HepG2 (cell line): ENCODE measurements around the gene ADAMTS13. TPM values are rescaled to one million over a fixed set of nuclear protein-coding genes. Genes with fewer than 3 reads are reported as not detected.
A peak's percentile ranks its signal among the peaks of the same experiment; 100 is the strongest.

Source experiments
- ATRX ChIP-seq: sonication (generic); formaldehyde crosslinking; IDR thresholded peaks from 2 replicates; pipeline ENCODE4 v1.4.0; 2020; ENCODE audit warnings: missing genetic modification reagents, borderline replicate concordance
- FOXM1 ChIP-seq: sonication (generic); formaldehyde crosslinking; IDR thresholded peaks from 2 replicates; pipeline ENCODE4 v1.5.0; 2020; ENCODE audit warnings: missing genetic modification reagents
- HNRNPLL ChIP-seq: fragments of 200-400 bp; formaldehyde crosslinking; IDR thresholded peaks from 2 replicates; pipeline ENCODE4 v1.6.1; 2017; ENCODE audit warnings: mild to moderate bottlenecking, low read depth, low read length; ENCODE audit not compliant: poor library complexity, severe bottlenecking
- ZFP82 ChIP-seq: sonication (generic); formaldehyde crosslinking; IDR thresholded peaks from 2 replicates; pipeline ENCODE4 v1.5.1; 2020; ENCODE audit warnings: mild to moderate bottlenecking, missing genetic modification reagents, borderline replicate concordance
- ZNF234 ChIP-seq: sonication (generic); formaldehyde crosslinking; conservative IDR thresholded peaks from 2 replicates; pipeline ENCODE4 v1.5.1; 2020; ENCODE audit warnings: mild to moderate bottlenecking, missing genetic modification reagents
- ZNF878 ChIP-seq: sonication (generic); formaldehyde crosslinking; IDR thresholded peaks from 2 replicates; pipeline ENCODE4 v1.8.1; 2023; ENCODE audit warnings: mild to moderate bottlenecking, missing genetic modification reagents, moderate library complexity
- polyA plus RNA-seq, 8 experiments: library from polyadenylated mRNA; depleted of rRNA in 3 of 8; stranded (reverse) in 7 of 8; unstranded in 1 of 8; fragments of >200 nt; fragmentation: Illumina TruSeq in 4 of 8; extraction: Trizol in 4 of 8; gene quantifications; 2 replicates each; pipeline versions ENCODE4 v1.2.1 to v1.2.3, GENCODE V29; 2011 to 2016; ENCODE audit warnings: low read depth in 4 of 8, missing spikeins in 1 of 8, mixed read lengths in 1 of 8; ENCODE audit not compliant: insufficient read depth in 1 of 8
- total RNA-seq, 5 experiments: library from RNA; depleted of rRNA; stranded (reverse); fragments of >200 nt; fragmentation: Illumina TruSeq; extraction: Trizol; gene quantifications; 2 replicates each; pipeline ENCODE4 v1.2.3, GENCODE V29; 2016; ENCODE audit warnings: low read depth in 1 of 5
- TF ChIP-seq, protein P1 (sequence below): sonication (generic); formaldehyde crosslinking; IDR thresholded peaks from 2 replicates; pipeline ENCODE4 v1.4.0; 2020; ENCODE audit warnings: missing genetic modification reagents
- TF ChIP-seq, protein P2 (sequence below): sonication (generic); formaldehyde crosslinking; IDR thresholded peaks from 2 replicates; pipeline ENCODE4 v1.5.0; 2020; ENCODE audit warnings: mild to moderate bottlenecking, missing genetic modification reagents, borderline replicate concordance
- TF ChIP-seq, protein P3 (sequence below): sonication (generic); formaldehyde crosslinking; IDR thresholded peaks from 2 replicates; pipeline ENCODE4 v1.4.0; 2020; ENCODE audit warnings: missing genetic modification reagents, borderline replicate concordance
- TF ChIP-seq, protein P4 (sequence below): IDR thresholded peaks from 2 replicates; pipeline ENCODE4 v1.6.1; 2018; ENCODE audit warnings: missing genetic modification reagents

Gene ADAMTS13
- total and polyA plus RNA-seq, 2 of the 13 experiments (the other 11 are each of a cell fraction or from before 2014, with no cell fraction given) = 0.91 to 4.5 TPM

DNA sequence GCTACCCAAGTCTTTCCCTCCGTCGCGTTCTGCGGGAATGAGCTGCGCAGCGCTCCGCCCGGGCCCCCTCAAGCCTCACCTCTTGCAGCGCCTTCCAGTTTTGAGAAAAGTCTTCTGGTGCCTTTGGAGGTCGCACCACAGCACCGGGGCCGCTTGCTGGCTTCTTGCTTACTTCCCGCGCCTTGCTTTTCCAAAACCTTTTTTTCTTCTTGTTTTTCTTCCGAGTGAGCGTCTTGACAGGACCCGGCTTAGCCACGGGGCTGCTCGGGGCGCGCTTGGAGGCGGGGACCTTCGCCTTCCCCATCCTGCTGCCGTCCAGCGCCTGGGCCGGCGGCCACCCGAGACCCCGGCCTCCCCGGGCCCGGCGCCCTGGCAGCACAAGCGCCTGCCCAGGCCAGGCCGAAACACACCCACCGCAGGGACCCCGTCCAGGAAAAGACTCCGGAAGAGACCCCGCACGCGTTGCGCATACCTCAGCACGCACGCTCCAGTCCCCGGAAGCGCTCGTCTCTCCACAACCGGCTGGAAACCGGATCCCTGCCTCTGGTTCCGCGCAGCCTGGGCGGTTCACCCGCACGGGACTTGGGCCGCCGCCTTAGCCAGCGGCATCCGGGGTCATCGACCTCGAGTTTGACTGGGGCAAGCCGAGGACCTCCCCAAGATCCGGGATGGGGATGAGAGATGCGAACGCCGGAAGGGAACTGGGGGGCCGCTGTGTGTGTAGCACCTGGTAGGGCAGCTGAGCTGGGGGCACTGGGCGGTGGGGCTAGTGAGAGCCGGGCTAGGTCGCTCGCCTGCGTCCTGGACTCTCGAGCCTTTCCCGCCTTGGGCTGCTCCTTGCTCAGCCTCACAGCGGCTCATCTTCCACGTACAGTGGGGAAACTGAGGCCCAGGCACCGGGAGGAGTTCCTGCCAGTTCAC, 4.4 kb upstream of the ADAMTS13 start, which contains the start of gene REXO4 (continued):
- TF ChIP-seq, protein P1, sequence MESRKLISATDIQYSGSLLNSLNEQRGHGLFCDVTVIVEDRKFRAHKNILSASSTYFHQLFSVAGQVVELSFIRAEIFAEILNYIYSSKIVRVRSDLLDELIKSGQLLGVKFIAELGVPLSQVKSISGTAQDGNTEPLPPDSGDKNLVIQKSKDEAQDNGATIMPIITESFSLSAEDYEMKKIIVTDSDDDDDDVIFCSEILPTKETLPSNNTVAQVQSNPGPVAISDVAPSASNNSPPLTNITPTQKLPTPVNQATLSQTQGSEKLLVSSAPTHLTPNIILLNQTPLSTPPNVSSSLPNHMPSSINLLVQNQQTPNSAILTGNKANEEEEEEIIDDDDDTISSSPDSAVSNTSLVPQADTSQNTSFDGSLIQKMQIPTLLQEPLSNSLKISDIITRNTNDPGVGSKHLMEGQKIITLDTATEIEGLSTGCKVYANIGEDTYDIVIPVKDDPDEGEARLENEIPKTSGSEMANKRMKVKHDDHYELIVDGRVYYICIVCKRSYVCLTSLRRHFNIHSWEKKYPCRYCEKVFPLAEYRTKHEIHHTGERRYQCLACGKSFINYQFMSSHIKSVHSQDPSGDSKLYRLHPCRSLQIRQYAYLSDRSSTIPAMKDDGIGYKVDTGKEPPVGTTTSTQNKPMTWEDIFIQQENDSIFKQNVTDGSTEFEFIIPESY (CRISPR knock-in tag) = peak; percentile 43
- TF ChIP-seq, protein P2, sequence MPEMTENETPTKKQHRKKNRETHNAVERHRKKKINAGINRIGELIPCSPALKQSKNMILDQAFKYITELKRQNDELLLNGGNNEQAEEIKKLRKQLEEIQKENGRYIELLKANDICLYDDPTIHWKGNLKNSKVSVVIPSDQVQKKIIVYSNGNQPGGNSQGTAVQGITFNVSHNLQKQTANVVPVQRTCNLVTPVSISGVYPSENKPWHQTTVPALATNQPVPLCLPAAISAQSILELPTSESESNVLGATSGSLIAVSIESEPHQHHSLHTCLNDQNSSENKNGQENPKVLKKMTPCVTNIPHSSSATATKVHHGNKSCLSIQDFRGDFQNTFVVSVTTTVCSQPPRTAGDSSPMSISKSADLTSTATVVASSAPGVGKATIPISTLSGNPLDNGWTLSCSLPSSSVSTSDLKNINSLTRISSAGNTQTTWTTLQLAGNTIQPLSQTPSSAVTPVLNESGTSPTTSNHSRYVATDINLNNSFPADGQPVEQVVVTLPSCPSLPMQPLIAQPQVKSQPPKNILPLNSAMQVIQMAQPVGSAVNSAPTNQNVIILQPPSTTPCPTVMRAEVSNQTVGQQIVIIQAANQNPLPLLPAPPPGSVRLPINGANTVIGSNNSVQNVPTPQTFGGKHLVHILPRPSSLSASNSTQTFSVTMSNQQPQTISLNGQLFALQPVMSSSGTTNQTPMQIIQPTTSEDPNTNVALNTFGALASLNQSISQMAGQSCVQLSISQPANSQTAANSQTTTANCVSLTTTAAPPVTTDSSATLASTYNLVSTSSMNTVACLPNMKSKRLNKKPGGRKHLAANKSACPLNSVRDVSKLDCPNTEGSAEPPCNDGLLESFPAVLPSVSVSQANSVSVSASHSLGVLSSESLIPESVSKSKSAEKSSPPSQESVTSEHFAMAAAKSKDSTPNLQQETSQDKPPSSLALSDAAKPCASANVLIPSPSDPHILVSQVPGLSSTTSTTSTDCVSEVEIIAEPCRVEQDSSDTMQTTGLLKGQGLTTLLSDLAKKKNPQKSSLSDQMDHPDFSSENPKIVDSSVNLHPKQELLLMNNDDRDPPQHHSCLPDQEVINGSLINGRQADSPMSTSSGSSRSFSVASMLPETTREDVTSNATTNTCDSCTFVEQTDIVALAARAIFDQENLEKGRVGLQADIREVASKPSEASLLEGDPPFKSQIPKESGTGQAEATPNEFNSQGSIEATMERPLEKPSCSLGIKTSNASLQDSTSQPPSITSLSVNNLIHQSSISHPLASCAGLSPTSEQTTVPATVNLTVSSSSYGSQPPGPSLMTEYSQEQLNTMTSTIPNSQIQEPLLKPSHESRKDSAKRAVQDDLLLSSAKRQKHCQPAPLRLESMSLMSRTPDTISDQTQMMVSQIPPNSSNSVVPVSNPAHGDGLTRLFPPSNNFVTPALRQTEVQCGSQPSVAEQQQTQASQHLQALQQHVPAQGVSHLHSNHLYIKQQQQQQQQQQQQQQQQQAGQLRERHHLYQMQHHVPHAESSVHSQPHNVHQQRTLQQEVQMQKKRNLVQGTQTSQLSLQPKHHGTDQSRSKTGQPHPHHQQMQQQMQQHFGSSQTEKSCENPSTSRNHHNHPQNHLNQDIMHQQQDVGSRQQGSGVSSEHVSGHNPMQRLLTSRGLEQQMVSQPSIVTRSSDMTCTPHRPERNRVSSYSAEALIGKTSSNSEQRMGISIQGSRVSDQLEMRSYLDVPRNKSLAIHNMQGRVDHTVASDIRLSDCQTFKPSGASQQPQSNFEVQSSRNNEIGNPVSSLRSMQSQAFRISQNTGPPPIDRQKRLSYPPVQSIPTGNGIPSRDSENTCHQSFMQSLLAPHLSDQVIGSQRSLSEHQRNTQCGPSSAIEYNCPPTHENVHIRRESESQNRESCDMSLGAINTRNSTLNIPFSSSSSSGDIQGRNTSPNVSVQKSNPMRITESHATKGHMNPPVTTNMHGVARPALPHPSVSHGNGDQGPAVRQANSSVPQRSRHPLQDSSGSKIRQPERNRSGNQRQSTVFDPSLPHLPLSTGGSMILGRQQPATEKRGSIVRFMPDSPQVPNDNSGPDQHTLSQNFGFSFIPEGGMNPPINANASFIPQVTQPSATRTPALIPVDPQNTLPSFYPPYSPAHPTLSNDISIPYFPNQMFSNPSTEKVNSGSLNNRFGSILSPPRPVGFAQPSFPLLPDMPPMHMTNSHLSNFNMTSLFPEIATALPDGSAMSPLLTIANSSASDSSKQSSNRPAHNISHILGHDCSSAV (CRISPR knock-in tag) = no peak
- TF ChIP-seq, protein P3, sequence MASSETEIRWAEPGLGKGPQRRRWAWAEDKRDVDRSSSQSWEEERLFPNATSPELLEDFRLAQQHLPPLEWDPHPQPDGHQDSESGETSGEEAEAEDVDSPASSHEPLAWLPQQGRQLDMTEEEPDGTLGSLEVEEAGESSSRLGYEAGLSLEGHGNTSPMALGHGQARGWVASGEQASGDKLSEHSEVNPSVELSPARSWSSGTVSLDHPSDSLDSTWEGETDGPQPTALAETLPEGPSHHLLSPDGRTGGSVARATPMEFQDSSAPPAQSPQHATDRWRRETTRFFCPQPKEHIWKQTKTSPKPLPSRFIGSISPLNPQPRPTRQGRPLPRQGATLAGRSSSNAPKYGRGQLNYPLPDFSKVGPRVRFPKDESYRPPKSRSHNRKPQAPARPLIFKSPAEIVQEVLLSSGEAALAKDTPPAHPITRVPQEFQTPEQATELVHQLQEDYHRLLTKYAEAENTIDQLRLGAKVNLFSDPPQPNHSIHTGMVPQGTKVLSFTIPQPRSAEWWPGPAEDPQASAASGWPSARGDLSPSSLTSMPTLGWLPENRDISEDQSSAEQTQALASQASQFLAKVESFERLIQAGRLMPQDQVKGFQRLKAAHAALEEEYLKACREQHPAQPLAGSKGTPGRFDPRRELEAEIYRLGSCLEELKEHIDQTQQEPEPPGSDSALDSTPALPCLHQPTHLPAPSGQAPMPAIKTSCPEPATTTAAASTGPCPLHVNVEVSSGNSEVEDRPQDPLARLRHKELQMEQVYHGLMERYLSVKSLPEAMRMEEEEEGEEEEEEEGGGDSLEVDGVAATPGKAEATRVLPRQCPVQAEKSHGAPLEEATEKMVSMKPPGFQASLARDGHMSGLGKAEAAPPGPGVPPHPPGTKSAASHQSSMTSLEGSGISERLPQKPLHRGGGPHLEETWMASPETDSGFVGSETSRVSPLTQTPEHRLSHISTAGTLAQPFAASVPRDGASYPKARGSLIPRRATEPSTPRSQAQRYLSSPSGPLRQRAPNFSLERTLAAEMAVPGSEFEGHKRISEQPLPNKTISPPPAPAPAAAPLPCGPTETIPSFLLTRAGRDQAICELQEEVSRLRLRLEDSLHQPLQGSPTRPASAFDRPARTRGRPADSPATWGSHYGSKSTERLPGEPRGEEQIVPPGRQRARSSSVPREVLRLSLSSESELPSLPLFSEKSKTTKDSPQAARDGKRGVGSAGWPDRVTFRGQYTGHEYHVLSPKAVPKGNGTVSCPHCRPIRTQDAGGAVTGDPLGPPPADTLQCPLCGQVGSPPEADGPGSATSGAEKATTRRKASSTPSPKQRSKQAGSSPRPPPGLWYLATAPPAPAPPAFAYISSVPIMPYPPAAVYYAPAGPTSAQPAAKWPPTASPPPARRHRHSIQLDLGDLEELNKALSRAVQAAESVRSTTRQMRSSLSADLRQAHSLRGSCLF = no peak
- TF ChIP-seq ATRX (CRISPR knock-in tag) (no peak), ZNF878 (no peak; the same call in none of the 2 replicates), ZNF234 (peak; percentile 96), FOXM1 (CRISPR knock-in tag) (0 out of 2 replicates have a peak, but pooled peaks have one; percentile 15), HNRNPLL (peak; percentile 83), ZFP82 (CRISPR knock-in tag) (peak; percentile 75; the same call in 1 of the 2 replicates)
- TF ChIP-seq, protein P4, sequence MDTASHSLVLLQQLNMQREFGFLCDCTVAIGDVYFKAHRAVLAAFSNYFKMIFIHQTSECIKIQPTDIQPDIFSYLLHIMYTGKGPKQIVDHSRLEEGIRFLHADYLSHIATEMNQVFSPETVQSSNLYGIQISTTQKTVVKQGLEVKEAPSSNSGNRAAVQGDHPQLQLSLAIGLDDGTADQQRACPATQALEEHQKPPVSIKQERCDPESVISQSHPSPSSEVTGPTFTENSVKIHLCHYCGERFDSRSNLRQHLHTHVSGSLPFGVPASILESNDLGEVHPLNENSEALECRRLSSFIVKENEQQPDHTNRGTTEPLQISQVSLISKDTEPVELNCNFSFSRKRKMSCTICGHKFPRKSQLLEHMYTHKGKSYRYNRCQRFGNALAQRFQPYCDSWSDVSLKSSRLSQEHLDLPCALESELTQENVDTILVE (CRISPR knock-in tag) = peak; percentile 99
